GM13976 (cell line): Measurements from ENCODE around the gene RERGL.

Experiments
- DNase-seq: peaks from one replicate; pipeline ENCODE4 v3.0.0; 2012; ENCODE audit warnings: low spot score
- CTCF ChIP-seq: IDR thresholded peaks from 2 replicates; pipeline ENCODE4 v1.5.1; 2012; ENCODE audit warnings: borderline replicate concordance, mild to moderate bottlenecking; ENCODE audit not compliant: insufficient read depth; ENCODE audit errors: extremely low read depth, missing control alignments, control extremely low read depth
- in situ Hi-C: fragments of 300-500 bp; cut with MboI; formaldehyde crosslinking; loops from one replicate; pipeline ENCODE4 v1.12.0; 2022; ENCODE audit warnings: low sequenced_read_pairs, mixed read lengths, inconsistent platforms; ENCODE audit not compliant: unreplicated experiment

The RERGL gene, protein sequence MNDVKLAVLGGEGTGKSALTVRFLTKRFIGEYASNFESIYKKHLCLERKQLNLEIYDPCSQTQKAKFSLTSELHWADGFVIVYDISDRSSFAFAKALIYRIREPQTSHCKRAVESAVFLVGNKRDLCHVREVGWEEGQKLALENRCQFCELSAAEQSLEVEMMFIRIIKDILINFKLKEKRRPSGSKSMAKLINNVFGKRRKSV

DNA sequence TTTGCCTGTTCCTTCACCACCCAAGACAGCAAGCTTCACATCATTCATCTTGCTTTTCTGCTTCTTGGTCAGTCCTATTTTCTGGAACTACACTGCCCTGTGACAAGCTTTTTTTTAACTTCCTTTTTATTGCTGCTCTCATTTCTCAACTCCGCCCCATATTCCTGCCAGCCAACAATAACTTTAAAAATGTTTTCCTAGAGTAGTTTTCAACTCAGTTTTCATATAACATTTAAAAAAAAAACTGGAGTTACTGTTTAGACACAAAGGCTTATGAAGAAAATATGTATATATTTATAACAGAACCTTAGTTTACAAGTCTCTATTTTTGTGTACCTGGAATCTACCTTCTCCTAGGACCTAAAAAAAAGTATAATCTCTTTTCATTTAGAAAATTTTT, at the start of gene RERGL:
Gene RERGL, minus strand, starts transcription at position 101 of the 400 bp plus-strand sequence. Its CDS starts 53 bp downstream, at position 48.
- in situ Hi-C loops, result no loop called here

DNA sequence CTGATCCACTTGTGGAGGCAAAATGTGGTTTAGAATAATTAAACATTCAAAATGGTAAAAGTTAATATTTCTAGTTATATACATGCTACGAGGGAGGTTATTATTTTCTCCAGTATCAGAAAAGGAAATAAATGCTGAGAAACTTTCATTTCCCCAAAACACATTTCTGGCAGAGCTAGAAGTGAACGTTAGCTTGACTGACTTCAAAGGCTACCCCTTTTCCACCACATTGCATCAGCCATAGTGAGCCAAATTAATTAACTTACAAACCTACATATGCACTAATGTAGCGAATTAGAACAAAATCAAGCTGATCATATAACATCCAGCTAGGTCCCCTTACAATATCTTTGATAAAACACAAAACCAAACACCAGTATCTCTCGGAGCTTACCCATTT, 49.3 kb upstream of the RERGL start:
- no peak for DNase-seq
- in situ Hi-C loops, result loop anchor here (25.0 kb wide), 1 partner anchor 1048 kb away; no protein-coding TSS in a partner anchor
- no peak for TF ChIP-seq CTCF

More for the DNA sequence above, at the start of gene RERGL:
- DNase-seq, result no peak
- no peak for TF ChIP-seq CTCF

DNA sequence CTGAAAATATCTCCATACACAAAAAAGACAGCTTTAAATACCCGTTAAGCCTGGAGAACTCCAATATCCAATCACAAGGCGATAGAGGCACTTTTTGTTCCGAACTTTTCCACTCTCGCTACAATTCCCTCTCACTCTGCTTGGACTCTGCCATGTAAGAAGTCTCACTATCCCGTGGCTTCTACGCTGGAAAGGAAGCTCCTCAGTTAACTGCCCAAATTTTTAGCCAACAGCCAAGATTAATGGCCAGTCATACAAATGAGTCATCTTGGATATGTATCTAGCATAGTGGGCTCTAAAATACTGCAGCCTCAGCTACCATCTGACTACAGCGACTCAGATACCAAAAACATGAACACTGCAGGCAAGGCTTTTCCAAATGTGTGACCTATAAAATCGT, 45.5 kb upstream of the RERGL start:
- no peak for DNase-seq
- TF ChIP-seq CTCF, result no peak
- in situ Hi-C loops, result loop anchor here (25.0 kb wide), 1 partner anchor 1052 kb away; no protein-coding TSS in a partner anchor

- TF ChIP-seq CTCF, result no peak
- in situ Hi-C loops, result loop anchor here (25.0 kb wide), 1 partner anchor 1052 kb away; no protein-coding TSS in a partner anchor
- DNase-seq, result no peak
Measured at GRCh38 chr12:18135086-18135485, 45.1 kb upstream of the RERGL start.

- in situ Hi-C loops, result loop anchor here (25.0 kb wide), 1 partner anchor 1056 kb away; no protein-coding TSS in a partner anchor
- no peak for TF ChIP-seq CTCF
- no peak for DNase-seq
Measured at GRCh38 chr12:18130851-18131250, 40.9 kb upstream of the RERGL start.

DNA sequence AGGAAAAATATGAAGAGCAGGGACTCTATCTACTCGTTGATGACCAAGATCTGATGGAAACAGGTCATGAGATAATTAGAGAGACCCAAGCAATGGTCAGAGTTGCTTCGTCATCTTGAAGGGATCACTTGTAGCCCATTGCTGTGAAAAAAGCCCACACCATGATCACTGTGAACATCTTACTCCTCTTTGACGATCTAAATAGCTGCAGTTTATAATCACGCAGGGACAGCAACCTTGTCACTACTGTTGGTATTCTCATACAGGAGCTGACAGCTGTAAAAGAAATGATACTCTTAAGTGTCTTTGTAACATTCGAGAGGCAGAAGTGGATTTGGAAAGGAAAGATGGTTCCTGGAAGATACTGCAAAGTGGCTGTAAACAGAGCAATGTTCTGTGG, 33.7 kb upstream of the RERGL start:
- no peak for TF ChIP-seq CTCF
- DNase-seq, result no peak
- in situ Hi-C loops, result no loop called here
